Left lung (tissue), 10 donors: ENCODE data around the gene NUP160. TPM values are rescaled to one million over a fixed set of nuclear protein-coding genes. Genes with fewer than 3 reads are reported as not detected.
A peak's percentile ranks its signal among the peaks of the same experiment; 100 is the strongest.
"Not testable (repeated sequence)": the region's sequence is repeated elsewhere in the genome, so short reads cannot be mapped to it uniquely, and the experiment has no call there.

Source experiments
- ATAC-seq: fragments of 200-7000 bp; cut with Tn5 transposase; one replicate; pipeline ENCODE4 v1.9.1; 2020; ENCODE audit warnings: moderate library complexity
- DNase-seq, 4 donors: peaks; one replicate each; pipeline ENCODE4 v3.0.0-alpha.2; 2013 to 2020
- H3K27ac ChIP-seq, 2 donors: fragments of 200-600 bp; sonication (generic) in 1 of 2; one replicate each; pipeline versions ENCODE4 v1.5.0 to v1.8.0; 2020 to 2021
- H3K27me3 ChIP-seq, 2 donors: fragments of 200-600 bp; sonication (generic) in 1 of 2; one replicate each; pipeline versions ENCODE4 v1.5.0 to v1.8.0; 2020 to 2021
- H3K36me3 ChIP-seq, 2 donors: fragments of 200-600 bp; sonication (generic) in 1 of 2; one replicate each; pipeline versions ENCODE4 v1.5.0 to v1.8.0; 2020 to 2021
- H3K4me1 ChIP-seq, 2 donors: fragments of 200-600 bp; one replicate each; pipeline ENCODE4 v1.8.0; 2021
- H3K4me3 ChIP-seq, 2 donors: fragments of 200-600 bp; sonication (generic) in 1 of 2; one replicate each; pipeline versions ENCODE4 v1.5.0 to v1.8.0; 2020 to 2021; ENCODE audit warnings: mild to moderate bottlenecking in 1 of 2
- H3K9me3 ChIP-seq, 2 donors: fragments of 200-600 bp; sonication (generic) in 1 of 2; one replicate each; pipeline versions ENCODE4 v1.5.0 to v1.8.0; 2020 to 2021
- CTCF ChIP-seq, 2 donors: fragments of 200-600 bp; sonication (generic) in 1 of 2; IDR thresholded peaks; one replicate each; pipeline versions ENCODE4 v1.5.0 to v1.8.0; 2021; ENCODE audit warnings: antibody characterized with exemption in 2 of 2
- intact Hi-C, 2 donors: fragments of 100-400 bp; cut with DNase I; formaldehyde crosslinking; loops; one replicate each; pipeline versions ENCODE4 v1.11.2 to v1.14.2; 2022
- polyA plus RNA-seq, 6 donors: library from polyadenylated mRNA; unstranded; fragments of 120-200 nt; gene quantifications; one replicate each; pipeline ENCODE4 v1.2.1, GENCODE V29; 2013; ENCODE audit not compliant: insufficient read length in 6 of 6
- total RNA-seq, 2 donors: library from RNA; stranded (reverse); fragmentation: NEBNext Ultra II Directional; extraction: Animal tissue kit (Norgen Biotek cat#: 25700); gene quantifications; one replicate each; pipeline ENCODE4 v1.2.1, GENCODE V29; 2021
- donor health status: DM: no; HTN: yes; CAD: no.
- donor health status: DM: no; HTN: no; CAD: no.

NUP160 gene
- total and polyA plus RNA-seq, 8 donors: 31.9 to 84.7 (median 75.6) TPM

DNA sequence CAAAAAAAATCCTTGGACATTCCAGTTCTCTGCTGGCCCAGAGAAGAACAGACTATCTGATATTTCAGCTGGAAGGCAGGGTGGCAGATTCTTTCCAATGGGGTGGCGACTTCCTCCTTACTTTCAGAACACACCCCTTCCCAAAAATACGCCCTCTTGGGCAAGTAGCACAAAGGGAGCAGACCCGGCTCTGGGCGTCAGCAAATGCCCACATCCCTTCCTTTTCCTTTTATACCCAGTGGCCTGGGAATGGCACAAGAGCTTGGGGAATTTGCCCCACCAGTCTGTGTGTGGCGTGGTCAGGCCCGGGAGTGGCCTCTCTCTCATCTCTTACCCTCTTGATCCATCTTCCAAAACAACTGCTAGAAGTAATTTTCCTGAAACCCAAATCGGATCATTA, 33.0 kb upstream of the NUP160 start:
- Histone ChIP-seq H3K9me3 (peaks cover 0 to 9% of the 10 kb centered on the region in 2 donors), H3K27ac (no peak overlapping the region), H3K4me3 (no peak overlapping the region), H3K27me3 (no peaks in the 10 kb centered on the region), H3K4me1 (peaks cover 0 to 13% of the 10 kb centered on the region in 2 donors), H3K36me3 (no peaks in the 10 kb centered on the region)
- DNase-seq (peak in 1 of 4 donors; percentile 44), ATAC-seq (peak; percentile 52)
- intact Hi-C loops: no loop called here
- TF ChIP-seq CTCF (IDR thresholded peaks at IDR 0.05): no peak

DNA sequence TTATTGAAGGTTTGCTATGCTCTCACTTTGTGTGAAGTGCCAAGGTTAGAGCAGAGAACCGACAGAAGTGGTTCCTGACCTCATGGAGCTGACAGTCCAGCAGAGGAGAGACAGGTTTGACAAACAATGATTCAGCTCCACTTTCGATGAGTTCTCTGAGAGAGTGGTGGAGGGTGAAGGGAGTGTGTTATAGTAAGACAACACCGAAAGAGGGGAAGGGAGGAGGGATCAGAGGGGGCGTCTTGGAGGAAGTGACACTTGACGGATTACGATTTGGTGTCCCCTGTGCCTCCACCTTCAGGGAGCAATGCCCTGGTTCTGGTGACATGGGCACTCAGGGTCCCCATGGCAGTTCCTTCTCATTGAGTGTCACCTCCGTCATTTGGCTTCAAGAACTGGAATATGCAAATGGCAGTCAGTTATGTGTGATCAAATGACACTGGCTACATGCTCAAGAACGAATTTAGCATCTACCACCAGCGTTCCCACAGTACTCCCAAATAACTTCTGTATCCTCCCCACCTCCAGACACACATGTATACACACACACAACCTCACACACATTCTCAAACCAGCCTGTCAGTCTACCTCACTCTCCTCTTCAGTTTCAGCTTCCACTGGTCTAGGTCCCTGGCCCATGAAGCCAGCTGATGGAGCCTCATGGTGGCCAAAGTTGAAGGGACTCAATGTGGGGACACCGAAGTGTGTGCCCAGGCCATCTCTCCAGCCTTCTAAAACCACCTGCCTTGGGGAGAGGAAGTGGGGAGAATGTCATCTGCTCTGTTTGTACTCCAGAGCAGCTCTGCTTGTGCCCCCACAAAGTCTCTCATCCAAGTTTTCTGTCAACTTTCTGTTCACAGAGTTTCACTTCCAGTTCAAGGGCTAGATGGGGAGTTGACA, 31.4 kb upstream of the NUP160 start:
- intact Hi-C loops: no loop called here

DNA sequence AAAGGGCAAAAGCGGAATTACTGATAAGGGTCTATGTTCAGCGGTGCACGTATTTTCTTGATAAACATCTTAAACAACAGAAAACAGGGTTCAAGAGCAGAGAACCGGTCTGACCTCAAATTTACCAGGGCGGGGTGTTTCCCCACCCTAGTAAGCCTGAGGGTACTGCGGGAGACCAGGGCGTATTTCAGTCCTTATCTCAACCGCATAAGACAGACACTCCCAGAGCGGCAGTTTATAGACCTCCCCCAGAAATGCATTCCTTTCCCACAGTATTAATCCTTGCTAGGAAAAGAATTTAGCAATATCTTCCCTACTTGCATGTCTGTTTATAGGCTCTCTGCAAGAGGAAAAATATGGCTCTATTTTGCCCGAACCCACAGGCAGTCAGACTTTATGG, 27.7 kb upstream of the NUP160 start:
- H3K4me1 ChIP-seq, ATAC-seq, H3K4me3 ChIP-seq, H3K27me3 ChIP-seq, DNase-seq, H3K36me3 ChIP-seq, intact Hi-C loops, H3K27ac ChIP-seq: not testable (repeated sequence)
- peaks cover 0 to 24% of the 10 kb centered on the region in 2 donors for H3K9me3 ChIP-seq

More for the DNA sequence above, 31.4 kb upstream of the NUP160 start:
- no peak for TF ChIP-seq CTCF (IDR thresholded peaks at IDR 0.05)
- no peak overlapping the region for H3K4me3 ChIP-seq
- ATAC-seq (no peak), DNase-seq (no peak)
- H3K27me3 ChIP-seq: no peaks in the 10 kb centered on the region
- peaks cover 0 to 24% of the 10 kb centered on the region in 2 donors for H3K9me3 ChIP-seq
- no peaks in the 10 kb centered on the region for H3K36me3 ChIP-seq
- H3K4me1 ChIP-seq: peaks cover 0 to 10% of the 10 kb centered on the region in 2 donors
- no peak overlapping the region for H3K27ac ChIP-seq

DNA sequence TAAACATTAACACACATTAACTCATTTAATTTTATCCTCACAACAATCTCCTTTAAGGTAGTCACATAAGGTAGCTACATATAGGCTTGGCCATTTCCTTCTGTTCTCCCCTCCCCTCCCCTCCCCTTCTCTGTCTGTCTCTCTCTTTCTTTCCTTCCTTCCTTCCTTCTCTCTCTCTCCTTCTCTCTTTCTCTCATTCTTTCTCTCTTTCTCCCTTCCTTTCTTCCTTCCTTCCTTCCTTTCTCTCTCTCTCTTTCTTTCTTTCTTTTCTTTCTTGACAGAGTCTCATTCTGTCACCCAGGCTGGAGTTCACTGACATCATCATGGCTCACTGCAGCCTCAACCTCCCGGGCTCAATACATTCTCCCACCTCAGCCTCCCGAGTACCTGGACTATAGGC, 22.3 kb upstream of the NUP160 start:
- H3K4me1 ChIP-seq: no peaks in the 10 kb centered on the region
- DNase-seq (no peak), ATAC-seq (no peak)
- no peaks in the 10 kb centered on the region for H3K27me3 ChIP-seq
- peaks cover 0 to 7% of the 10 kb centered on the region in 2 donors for H3K9me3 ChIP-seq
- H3K27ac ChIP-seq: no peak overlapping the region
- no peak for TF ChIP-seq CTCF (IDR thresholded peaks at IDR 0.05)
- H3K4me3 ChIP-seq: no peak overlapping the region
- H3K36me3 ChIP-seq: no peaks in the 10 kb centered on the region
- intact Hi-C loops: no loop called here

- Histone ChIP-seq H3K27ac (no peak overlapping the region), H3K27me3 (no peaks in the 10 kb centered on the region), H3K36me3 (no peaks in the 10 kb centered on the region), H3K4me1 (peaks cover 0 to under 1% of the 10 kb centered on the region in 2 donors), H3K4me3 (no peak overlapping the region), H3K9me3 (peaks cover 0 to under 1% of the 10 kb centered on the region in 2 donors)
- DNase-seq (no peak), ATAC-seq (no peak)
- intact Hi-C loops: no loop called here
- no peak for TF ChIP-seq CTCF (IDR thresholded peaks at IDR 0.05)
These were observed 21.6 kb upstream of the NUP160 start for GRCh38 chr11:47869544-47870393.
